GM19099 (cell line): Measurements from ENCODE around the gene TRPV4.

ENCODE experiments used
- POLR2A ChIP-seq: IDR thresholded peaks from 3 replicates; pipeline ENCODE4 v1.6.1; 2011; ENCODE audit warnings: low read depth; ENCODE audit not compliant: insufficient read length; ENCODE audit errors: extremely low read depth

The TRPV4 gene

DNA sequence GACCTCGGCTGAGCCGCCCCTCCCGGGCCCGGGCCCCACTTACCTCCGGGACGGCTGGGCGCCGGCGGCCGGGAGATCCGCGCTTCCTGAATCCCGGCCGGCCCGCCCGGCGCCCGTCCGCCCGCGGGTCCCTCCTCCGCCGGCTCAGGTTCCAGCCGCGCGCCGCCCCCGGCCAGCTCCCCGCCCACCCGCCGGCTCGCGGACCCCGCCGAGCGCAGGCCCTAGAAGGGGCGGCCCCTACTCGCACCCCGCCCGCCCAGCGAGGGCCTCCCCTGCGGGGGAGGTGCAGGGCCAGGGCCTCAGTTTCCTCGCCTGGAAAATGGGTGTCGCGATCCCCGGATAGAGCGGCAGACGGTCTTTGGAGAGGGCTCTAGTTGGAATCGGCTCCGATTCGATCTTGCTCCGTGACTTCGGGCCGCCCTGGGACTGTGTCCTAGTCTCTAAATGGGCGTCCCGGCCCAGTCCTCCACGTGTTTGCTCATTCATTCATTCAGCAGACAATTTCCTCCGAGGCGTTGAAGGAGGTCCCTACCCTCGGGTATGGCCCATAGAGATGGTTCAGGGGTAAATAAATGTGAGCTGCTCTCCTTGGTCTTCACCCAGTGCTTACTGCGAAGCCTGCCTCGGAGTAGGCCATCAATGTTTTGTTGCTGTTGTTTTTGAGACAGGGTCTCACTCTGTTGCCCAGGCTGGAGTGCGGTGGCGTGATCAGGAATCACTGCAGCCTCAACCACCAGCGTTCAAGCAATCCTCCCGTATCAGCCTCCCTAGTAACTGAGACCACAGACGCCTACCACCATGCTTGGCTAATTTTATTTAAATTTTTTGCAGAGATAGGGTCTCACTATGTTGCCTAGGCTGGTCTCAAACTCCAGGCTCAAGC, at the start of gene TRPV4:
Gene TRPV4 (minus strand): TSS at position 92 of the 883 bp plus-strand sequence. CDS start 18,602 bp downstream, outside the sequence.
- TF ChIP-seq POLR2A = no peak

GRCh38 chr12:109881752-109882151, 48.6 kb upstream of the TRPV4 start:
- TF ChIP-seq POLR2A = no peak

- TF ChIP-seq POLR2A = no peak
Observed at GRCh38 chr12:109880938-109881337, 47.7 kb upstream of the TRPV4 start.

DNA sequence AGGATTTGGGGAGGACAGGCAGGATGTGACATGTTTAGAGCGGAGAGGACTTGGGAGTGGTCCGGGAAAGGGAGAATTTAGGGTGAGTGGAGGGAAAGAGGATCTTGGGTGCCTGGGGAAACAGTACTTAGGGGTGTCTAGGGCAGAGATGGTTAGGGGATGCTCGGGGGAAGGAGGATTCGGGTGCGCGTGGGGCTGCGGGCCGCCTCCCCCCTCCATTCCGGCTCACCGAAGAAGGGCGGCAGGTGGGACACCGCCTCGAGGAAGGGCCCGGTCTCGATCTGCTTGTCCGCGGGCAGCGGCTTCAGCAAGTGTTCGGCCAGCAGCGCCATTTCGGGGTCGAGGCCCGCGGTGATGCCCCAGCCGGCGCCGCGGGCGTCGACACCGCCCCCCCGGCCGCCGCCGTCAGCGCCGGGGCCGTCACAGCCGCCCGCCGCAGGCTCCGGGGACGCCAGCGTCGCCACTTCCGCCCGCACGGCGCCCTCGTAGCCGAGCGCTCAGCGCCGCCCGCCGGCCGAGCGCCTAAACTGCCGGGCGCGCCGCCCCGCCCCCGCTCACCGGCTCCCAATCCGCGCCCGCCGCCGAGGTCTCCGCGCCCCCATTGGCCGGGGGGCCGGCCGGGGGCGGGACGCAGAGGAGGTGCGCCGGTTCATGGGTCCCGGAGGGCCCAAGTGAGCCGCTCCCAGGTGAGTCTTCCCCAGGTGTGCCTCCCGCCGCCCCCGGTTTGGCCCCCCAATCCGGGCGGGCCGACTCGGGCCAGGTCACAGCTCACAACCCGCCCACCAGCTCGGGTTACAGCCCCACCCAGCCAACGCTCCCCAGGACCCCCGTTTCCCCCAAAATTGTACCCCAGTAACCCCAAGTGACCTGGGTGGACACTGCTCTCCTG, 47.1 kb upstream of the TRPV4 start, which contains the start of gene GLTP:
Gene GLTP (minus strand): TSS at position 499 of the 889 bp plus-strand sequence. CDS start 167 bp downstream, at position 332.
- peak; percentile 66 for TF ChIP-seq POLR2A

DNA sequence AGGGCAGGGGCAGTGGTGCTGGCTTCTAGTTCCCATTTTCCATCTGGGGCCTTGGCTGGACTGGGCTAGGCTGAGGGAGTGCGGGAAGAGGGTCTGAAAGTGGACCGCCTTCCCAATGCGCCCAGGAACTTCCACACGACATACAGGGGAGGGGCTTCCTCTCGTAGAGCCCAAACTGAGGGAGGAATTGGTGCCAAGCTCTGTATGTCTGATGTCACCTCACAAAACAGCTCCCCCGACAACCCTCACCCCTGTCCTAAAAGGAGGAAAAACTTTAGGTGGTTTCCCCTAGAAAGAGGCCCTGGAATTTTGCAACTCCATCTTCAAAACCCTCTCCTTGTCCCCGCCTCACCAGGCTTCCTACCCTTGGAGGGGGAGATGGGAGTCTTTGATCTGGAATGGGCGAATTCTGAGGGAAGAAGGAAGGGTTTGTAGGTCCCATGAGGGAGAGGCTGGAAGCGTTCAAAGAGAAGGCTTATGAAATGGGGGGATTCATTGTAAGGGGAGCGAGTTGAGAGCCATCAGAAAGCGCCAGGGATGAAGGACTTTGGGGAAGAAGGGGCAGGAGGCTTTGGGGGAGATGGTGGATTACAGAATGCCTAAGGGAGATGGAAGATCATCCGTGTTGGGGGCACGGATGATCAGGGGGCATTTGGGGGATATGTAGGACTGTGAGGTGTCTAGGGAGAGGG, 46.3 kb upstream of the TRPV4 start:
- TF ChIP-seq POLR2A = no peak

GRCh38 chr12:109878749-109879148, 45.6 kb upstream of the TRPV4 start:
- TF ChIP-seq POLR2A = no peak

DNA sequence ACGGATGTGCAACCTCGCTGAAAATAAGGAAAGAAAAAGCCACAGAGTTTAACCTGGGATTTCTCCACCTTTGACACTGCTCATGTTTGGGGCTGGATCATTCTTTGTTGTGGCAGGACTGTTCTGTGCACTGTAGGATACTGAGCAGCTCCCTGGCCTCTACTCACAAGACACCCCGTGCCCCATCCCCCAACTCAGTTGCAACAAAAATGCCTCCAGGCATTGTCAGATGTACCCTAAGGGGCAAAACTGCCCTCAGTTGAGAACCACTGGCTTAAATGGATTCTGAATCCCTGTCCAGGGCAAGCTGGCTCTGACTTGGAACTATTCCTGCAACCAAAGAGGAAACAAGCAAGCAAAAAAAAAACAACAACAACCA, 45.0 kb upstream of the TRPV4 start:
- no peak for TF ChIP-seq POLR2A

DNA sequence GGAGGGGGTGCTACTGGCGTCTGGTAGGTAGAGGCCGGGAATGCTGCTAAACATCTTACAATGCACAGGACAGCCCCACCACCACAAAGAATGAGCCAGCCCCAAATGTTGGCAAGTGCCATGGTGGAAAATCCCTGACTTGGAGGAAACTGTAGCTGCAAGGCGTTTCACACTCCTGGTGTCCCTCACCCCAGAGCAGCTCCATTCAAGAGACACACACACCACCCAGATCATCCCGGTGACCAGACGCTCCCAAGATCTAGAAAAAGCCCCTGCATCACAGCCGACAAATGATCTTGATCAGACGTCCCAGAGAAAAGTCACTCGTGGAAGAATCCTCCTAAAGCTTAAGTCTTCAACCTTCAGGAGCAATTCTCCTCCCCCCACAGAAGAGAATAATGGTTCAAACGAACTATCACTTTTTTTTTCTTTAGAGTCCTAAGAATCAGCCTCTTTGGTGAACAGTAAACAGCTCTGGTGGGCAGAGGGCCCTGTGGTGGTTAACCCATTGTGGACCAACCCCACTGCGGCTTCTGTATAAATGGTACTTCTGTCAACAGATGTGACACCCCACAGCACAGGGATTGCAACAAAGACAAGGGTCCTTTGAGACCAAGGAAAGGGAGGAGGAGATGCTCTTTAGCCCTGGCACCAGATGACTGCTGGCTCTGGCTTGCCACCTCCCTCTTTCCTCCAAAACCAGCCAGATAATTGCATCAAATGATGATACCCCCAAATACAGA, 44.5 kb upstream of the TRPV4 start:
- no peak for TF ChIP-seq POLR2A

DNA sequence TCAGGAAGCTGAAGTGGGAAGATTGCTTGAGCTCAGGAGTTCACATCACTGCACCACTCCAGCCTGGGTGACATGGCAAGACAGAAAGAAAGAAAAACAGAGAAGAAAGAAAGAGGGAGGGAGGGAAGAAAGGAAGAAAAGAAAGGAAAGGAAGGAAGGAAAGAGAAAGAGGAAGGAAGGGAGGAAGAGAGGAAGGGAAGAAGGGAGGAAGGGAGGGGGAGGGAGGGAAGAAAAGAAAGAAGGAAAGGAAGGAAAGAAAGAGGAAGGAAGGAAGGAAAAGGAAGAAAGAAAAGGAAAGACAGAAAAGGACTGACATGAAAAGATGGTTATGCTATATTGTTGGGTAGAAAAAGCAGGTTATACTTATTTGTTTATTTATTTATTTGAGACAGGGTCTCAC, 43.2 kb upstream of the TRPV4 start:
- no peak for TF ChIP-seq POLR2A

DNA sequence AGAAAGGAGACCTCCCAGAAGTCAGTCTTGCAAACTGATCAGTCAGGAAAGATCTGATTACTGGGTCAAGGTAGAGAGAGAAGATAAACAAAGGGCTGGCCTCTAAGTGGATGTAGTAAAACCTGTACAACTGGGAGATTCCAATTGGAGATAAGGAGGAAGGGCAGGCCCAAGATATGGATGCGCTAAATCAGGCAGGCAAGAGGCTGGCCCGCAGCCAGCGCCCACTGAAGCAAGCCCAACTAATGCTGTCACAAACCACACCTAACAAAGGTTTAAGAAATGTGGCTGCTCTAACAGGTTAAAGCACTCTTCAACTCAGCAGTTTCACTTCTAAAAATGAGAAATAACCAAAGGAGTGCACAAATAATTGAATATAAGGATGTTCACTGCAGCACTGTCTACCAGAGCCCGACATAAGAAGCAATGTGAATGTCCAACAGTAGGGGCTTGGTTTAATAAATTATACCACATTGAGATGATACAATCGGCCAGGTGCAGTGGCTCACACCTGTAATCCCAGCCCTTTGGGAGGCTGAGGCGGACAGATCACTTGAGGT, 42.5 kb upstream of the TRPV4 start:
- no peak for TF ChIP-seq POLR2A

- TF ChIP-seq POLR2A = no peak
Observed at GRCh38 chr12:109873653-109874052, 40.5 kb upstream of the TRPV4 start.

DNA sequence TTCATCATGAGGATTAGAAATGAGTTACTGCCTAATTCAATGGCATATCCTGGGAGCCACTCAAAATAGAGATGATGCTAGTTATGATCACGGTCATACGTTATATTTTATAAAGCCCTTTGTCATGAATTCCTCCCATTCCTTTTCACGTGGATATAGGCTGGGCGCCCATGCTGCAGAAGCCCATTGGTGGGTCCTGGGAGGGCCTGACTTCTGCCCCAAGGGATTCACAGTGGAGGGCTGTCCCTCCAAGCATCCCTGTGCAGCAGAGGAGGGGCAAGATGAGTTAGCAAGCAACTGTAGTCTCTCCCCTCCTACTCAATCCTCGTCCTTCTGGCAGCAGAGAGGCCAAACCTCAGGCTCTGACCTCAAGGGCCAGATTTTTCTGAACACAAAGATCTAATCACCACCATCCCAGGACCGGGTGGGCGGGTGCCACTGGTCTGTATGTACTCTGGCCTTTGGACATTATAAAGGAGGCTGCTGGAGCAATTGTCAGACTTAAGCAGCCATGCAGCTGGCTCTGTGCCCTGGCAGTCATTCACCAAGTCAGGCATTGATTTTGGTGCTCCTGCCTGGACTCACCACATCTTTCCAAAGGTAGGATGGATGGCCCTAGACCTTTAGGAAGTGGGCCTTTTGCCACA, 38.6 kb upstream of the TRPV4 start:
- no peak for TF ChIP-seq POLR2A

DNA sequence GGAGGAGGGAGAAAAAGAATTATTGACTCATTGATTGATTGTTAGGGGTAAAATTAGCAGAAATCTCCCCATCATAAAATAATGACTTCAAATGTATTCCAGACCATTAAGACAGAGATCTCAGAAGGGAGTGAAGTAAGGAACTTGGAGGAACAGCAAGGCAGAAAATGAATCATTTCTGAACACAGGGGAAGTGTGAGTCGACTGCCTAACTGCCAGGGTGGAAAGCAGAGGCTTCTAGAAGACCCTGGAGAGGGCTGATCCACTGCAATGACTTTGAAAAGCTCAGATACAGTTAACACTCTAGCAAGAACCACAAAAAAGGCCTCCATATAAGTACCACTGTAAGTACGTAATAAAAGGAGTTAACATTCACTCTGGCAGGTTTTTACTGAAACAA, 37.5 kb upstream of the TRPV4 start:
- no peak for TF ChIP-seq POLR2A
